Measurements from ENCODE around the gene RASIP1.

RASIP1 gene

GRCh38 chr19:48752496-48753365, 12.3 kb upstream of the RASIP1 start, which contains the start of gene FUT1:
Gene FUT1 (minus strand): TSS chr19:48752641. CDS start chr19:48751281, 1,360 bp downstream.
- no peak for DNase-seq

DNA sequence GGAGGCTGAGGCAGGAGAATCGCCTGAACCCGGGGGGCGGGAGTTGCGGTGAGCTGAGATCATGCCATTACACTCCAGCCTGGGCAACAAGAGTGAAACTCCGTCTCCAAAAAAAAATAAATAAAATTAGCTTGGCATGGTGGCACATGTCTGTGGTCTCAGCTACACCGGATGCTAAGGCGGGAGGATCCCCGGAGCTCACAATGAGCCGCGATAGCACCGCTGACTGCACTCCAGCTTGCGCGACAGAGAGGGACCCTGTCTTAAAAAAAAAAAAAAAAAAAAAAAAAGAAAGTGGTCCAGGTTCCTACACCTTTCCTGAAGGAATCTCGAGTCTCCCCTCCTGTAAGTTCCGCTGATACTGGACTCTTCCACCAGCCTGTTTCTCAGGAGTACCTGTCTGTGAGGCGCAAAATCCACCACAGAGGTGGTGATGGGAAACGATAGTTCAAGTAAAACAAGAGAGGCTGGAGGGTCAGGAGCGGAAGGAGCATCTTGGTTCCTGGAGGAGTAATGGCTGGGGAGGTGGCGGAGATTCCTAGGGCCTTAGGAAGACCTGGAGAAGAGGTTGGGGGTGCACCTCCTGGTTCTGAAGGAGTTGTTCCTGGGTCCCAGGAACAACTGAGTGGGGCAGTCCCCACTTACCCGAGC, 11.6 kb upstream of the RASIP1 start:
- no peak for DNase-seq

GRCh38 chr19:48750771-48751504, 10.5 kb upstream of the RASIP1 start:
- DNase-seq, result no peak

DNA sequence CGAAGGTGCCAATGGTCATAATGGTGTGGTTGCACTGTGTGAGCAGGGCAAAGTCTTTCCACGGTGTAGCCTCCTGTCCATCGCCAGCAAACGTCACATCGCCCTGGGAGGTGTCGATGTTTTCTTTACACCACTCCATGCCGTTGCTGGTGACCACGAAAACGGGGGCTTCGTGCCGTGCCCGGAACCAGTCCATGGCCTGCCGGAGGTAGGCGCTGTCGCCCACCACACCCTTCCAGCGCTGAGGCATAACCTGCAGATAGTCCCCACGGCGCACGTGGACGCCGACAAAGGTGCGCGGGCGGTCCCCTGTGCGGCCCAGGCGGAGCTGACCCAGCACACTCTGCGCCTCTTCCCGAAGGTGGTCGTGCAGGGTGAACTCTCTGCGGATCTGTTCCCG, 9.9 kb upstream of the RASIP1 start:
- DNase-seq, result no peak

- no peak for DNase-seq
These were observed 9.3 kb upstream of the RASIP1 start for GRCh38 chr19:48749571-48750198.

GRCh38 chr19:48746738-48747575, 6.5 kb upstream of the RASIP1 start, which contains the start of gene IZUMO1:
Gene IZUMO1 (minus strand): TSS chr19:48746909. CDS start chr19:48745859, 1,050 bp downstream.
- DNase-seq, result no peak

DNA sequence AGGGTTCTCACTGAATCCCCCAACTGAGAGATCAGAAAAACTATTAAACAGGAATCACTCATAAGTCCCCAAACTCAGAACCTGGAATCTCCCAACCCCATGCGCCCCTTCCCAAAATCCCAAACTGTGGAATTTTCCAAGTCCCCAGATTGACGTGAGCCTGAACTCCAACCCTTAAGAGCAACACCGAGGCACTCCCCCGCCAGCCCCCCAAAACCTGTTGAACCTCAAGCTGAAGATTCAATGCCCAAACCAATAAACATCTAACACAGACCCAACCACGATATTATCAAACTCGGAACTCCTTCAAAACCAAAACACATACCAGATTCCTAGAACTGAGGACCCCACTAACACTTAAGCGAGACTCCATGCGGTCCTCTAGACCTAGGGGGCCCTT, 5.7 kb upstream of the RASIP1 start:
- no peak for DNase-seq

- no peak for DNase-seq
These were observed 5.0 kb upstream of the RASIP1 start for GRCh38 chr19:48745208-48745995.

GRCh38 chr19:48742096-48742495, 1.7 kb upstream of the RASIP1 start:
- no peak for DNase-seq

DNA sequence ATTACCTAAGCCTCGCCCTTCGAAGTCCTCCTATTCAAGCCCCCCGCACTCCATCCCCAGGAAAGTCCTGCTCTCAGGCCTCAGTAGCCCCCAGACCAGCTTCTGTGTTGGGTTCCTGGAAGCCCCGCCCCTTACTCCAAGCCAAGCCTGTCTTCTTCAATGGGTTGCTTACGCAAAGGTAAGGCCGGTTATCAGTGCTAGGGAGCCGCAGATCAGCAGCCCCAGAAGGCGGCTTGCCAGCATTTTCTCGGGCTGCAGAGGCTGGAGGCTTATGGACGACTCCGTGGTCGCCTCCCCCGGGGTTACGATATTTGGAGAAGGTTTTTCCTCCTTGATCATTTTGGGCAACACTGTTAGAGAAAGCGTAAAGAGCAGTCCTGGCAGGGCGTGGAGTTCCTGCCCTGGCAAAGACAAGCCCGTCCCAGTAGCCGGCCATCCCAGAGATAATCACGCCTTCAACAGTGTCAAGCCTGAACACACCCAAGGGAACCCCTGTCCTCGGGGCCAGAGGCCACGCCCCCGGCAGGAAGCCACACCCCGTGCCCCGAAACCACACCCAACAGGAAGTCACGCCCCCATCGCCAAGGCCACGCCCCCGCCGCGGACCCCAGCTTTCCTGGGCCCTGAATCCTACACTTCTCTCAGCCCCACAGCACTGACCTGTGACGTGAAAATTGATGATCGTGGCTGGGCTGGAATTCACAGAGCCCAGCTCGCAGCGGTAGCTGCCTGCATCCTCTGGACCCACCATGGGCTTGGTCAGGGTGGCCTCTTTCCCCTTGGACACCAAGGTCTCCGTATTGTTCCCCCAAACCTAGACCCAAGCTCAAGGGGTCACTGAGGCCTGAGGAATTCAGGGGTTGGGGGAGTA, 954 bp upstream of the RASIP1 start:
- no peak for DNase-seq

- no peak for DNase-seq
These were observed 826 bp downstream of the RASIP1 start for GRCh38 chr19:48739404-48740163.

DNA sequence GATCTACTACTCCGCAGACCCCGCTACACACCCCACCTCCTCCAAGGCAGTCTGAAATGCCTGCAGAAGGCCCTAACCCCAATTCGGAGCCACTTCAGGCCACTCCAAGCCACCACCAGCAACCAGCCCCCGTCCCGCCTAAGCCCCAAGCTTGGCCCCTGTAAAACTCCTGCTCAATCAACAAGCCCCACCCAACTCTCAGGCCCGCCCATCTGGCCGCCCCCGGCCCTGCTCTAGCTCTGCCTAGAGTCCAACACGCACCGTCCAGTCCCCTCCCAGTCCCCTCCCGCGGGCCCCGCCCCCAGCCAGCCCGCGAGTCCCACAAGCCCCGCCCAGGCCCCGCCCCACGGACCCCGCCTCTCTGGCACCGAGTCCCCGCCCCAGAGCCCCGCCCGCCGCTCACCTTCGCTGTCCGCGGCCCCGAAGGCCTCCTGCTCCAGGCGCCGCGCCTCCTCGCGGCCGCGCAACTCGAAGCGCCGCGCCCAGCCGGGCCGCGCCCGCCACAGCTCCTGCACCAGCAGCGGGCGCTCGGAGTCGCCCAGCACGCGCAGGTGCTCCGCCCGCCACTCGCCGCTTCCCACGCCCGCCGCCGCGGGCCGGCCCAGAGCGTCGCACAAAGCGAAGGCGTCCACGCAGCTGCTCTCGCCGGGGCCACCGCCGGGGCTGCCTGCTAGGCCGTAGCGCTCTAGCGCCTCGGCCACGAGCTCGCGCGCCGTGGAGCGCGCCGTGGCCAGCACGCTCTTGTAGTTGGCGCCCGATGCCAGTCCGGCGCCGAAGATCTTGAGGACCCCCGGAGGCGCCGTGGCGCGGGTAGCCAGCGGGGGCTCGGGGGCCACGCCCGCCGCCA, 1.6 kb downstream of the RASIP1 start:
- peak; percentile 63 for DNase-seq

DNA sequence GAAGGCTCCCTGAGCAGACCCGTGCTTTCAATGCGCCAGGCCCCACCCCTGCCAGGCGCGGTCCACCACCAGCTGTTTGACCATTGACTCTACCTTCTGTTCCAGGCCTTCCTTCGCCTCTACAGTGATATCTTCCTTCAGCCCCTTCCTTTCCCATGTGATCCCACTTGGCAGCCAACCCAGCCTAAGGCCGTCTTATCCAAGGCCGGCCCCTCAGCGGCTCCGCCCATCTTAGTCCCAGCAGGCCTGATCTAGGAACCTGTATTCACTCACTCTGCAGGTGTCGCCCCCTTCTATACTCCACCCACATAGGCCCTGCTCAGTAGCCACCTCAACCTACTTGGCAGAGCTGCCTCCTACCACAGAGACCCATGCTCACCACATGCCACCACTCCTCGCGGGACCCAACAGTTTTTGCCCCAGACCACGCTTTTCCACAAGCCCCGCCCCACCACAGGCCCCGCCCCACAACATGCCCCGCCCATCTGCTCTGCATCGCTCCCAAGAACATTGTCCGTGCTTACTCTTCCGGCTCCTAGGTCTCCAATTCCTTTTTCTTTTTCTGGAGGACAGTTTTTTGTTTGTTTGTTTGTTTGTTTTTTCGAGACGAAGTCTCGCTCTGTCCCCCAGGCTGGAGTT, 2.9 kb downstream of the RASIP1 start:
- DNase-seq, result no peak

DNA sequence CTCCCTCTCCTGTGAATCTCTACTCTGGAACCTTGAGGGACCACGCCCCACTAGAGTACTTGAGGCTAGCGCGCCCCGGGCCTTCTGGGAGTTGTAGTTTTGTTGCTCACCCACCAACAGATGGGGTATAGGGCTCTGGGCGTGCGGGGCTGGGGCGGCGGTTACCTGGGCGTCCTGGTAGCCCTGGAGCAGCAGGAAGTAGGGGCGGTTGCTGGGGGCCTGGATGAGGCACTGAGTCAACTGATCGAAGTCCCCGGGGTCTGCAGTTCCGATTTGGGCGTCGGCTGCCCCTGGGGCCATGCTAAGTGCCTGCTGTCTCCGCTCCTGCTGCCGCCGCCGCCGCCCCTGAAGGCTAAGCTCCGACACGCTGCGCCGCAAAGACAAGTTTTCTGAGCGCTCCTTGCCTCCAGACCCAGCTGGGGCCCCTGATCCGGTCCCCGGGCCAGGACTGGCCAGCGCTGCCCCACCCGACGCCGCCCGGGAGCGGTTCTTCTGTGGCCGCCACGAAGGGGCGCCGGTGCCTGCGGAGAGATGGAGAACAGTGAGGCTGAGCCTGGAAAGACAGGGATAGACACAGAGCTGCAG, 5.3 kb downstream of the RASIP1 start:
- DNase-seq, result no peak

GRCh38 chr19:48734625-48735024, 5.8 kb downstream of the RASIP1 start:
- no peak for DNase-seq

DNA sequence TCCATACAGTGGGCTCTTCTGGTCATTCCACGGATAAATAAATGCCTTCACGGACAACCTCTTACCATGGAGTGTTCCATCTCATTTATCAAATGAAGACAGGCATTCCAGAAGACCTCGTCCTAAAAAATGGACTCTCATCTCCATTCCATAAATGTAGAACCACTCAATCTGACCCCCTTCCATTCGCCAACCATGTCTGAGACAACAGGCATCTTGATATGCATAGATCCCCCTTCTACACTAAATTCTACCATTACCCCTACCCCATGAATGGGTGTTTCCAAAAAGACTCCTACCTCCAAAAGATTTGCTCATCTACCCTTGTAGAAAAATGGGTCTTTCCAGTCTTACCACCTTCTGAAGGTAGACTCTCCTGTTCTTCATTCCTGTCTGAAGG, 9.0 kb downstream of the RASIP1 start:
- no peak for DNase-seq

DNA sequence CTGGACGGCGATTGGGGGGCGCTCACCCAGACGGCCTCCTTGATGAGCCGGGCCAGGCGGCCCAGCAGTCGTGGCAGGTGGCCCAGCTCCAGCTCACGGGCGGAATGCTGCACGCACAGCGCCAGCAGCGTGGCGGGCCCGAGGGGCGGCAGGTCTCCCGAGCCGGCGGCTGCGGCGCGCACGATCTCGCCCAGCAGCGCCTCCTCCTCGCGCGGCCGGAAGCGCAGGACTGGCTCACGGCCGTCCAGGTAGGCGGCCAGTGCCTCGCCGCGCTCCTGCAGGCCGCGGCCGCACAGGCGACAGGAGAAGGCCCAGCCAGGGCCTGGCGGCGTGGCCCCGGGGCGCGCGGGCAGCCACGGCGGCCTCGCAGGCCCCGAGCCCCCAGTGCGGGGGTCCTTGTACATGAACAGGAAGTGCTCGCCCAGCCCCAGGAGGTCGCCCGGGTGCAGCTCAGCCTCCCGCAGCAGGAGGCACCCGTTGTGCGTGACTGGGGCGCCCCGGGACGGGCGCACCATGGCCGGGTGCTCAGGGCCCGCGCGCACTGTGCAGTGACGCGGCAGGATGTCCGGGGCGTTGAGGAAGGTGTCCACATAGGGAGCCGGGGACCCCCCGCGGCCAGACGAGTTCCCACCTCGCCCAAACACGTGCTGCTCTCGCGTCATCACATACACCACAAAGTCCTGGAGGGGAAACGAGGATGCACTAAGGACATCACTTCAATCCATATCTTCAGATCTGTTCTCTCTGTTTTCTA, 11.3 kb downstream of the RASIP1 start:
- DNase-seq, result no peak

Data from KG1 (cell line).